ENCODE data around the gene PLCL1. TPM values are rescaled to one million over a fixed set of nuclear protein-coding genes. Genes with fewer than 3 reads are reported as not detected.

The PLCL1 gene
- total RNA-seq, 4 donors from 2014 or later = 0.34 to 4.2 (median 1.2) TPM

- peaks cover 0 to 15% (median 0%) of the 10 kb centered on the region in 4 donors for H3K27me3 ChIP-seq
- 24 to 58% methylated on average over 1 of the region's 1 CpG for WGBS, 2 donors
- TF ChIP-seq CTCF (IDR thresholded peaks at IDR 0.05) = no peak
- TF ChIP-seq POLR2A (IDR thresholded peaks at IDR 0.05) = no peak
- H3K36me3 ChIP-seq = no peaks in the 10 kb centered on the region
- peaks cover 0 to 9% (median 0%) of the 10 kb centered on the region in 3 donors for H3K4me1 ChIP-seq
- no peak overlapping the region for H3K4me3 ChIP-seq
- DNase-seq = no peak
- intact Hi-C loops (cut with DNase I) = no loop called here
- no peaks in the 10 kb centered on the region for H3K9me3 ChIP-seq
- H3K27ac ChIP-seq = no peak overlapping the region
Measured at GRCh38 chr2:197937814-197938213, 133.4 kb downstream of the PLCL1 start.

DNA sequence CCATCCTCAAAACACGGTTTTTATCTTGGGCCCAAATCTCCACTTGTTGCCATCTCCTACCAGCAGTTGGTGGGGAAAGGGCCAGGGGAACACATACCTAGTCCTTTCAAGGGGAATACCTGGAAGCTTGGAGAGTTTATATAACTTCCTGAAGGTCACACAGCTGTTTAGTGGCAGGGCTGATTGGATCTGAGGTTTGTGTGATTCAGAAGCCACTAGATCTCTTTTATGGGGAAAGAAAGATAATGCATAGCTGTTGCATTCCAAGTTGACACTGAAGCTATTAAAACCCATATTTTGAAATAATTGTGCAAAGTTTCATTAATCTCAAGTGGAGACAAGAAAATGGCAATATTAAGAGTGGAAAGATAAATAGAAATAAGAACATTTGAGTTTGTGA lies 134.2 kb downstream of the PLCL1 start:
- intact Hi-C loops (cut with DNase I) = no loop called here
- Histone ChIP-seq H3K4me1 (peaks cover 0 to 9% (median 0%) of the 10 kb centered on the region in 3 donors), H3K36me3 (no peaks in the 10 kb centered on the region), H3K9me3 (no peaks in the 10 kb centered on the region), H3K27ac (no peak overlapping the region), H3K27me3 (peaks cover 0 to 16% (median 0%) of the 10 kb centered on the region in 4 donors), H3K4me3 (no peak overlapping the region)
- TF ChIP-seq CTCF (IDR thresholded peaks at IDR 0.05) (no peak), POLR2A (IDR thresholded peaks at IDR 0.05) (no peak)
- DNase-seq = no peak
- 67 to 86% methylated on average over 1 of the region's 1 CpG for WGBS, 2 donors

DNA sequence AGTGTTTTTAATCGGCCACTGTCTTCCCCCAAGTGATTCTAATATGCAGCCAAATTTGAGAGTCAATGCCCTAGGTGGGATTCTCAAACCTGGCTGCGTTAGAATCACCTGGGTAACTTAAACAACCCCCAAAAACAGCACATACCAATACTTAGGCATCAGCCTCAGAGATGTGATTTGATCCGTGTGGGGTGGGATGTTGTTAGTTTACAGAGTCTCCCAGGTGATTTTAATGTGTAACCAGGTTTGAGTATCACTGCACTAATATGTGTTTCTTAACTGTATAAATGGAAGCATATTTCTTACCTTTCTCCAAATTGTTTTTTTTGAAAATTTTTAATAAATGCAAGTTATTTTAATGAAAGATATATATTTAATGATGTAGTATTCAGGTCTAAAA lies 135.4 kb downstream of the PLCL1 start:
- intact Hi-C loops (cut with DNase I) = no loop called here
- Histone ChIP-seq H3K4me3 (no peak overlapping the region), H3K4me1 (peaks cover 0 to 9% (median 0%) of the 10 kb centered on the region in 3 donors), H3K27ac (no peak overlapping the region), H3K9me3 (no peaks in the 10 kb centered on the region), H3K27me3 (peaks cover 0 to 27% (median 0%) of the 10 kb centered on the region in 4 donors), H3K36me3 (no peaks in the 10 kb centered on the region)
- no peak for TF ChIP-seq CTCF (IDR thresholded peaks at IDR 0.05)
- TF ChIP-seq POLR2A (IDR thresholded peaks at IDR 0.05) = no peak
- DNase-seq = no peak
- WGBS, 2 donors = 57 to 64% methylated on average over 3 of the region's 3 CpGs

DNA sequence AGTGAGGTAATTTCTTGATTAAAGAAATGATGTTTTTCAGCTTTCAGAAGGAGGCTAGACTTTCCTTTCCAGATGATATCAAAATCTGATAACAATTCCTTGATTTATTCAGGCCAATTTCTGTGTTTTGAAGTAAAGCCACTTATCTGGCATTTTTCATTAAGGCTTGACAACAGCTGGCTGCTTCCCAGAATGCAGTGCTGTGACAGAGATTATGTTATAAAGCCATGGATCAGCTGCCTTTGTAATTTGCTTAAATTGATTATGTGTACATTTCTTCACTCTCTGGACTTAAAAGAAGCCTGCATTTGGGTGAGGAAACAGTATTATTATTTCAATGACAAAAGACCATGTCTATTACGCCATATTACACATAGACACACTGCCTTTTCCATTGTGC lies 136.0 kb downstream of the PLCL1 start:
- Histone ChIP-seq H3K36me3 (no peaks in the 10 kb centered on the region), H3K4me3 (no peak overlapping the region), H3K27ac (no peak overlapping the region), H3K4me1 (peaks cover 0 to 9% (median 0%) of the 10 kb centered on the region in 3 donors), H3K27me3 (peaks cover 0 to 27% (median 0%) of the 10 kb centered on the region in 4 donors), H3K9me3 (no peaks in the 10 kb centered on the region)
- intact Hi-C loops (cut with DNase I) = no loop called here
- 52 to 61% methylated on average over 1 of the region's 1 CpG for WGBS, 2 donors
- DNase-seq = no peak
- TF ChIP-seq CTCF (IDR thresholded peaks at IDR 0.05) = no peak
- TF ChIP-seq POLR2A (IDR thresholded peaks at IDR 0.05) = no peak

DNA sequence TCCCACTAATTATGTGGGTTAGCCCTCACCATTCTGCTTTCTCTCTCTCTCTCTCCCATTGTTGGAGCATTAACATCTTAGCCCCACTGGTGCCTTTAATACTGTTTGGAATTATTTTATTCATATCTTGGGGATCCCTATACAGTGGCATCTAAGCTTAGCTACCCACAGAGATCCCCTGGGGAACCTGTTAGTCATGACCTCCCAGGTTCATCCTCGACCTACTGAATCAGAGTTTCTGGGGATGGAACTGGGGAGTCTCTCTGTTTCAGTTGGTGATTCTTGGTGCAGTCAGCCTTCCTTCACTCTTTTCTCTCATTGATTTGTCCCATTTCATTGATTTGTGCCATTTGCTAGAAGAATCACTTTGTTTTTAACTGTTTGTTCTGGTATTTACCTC lies 137.3 kb downstream of the PLCL1 start:
- WGBS, 2 donors = 60 to 65% methylated on average over 1 of the region's 1 CpG
- no peak for DNase-seq
- Histone ChIP-seq H3K36me3 (no peaks in the 10 kb centered on the region), H3K27me3 (peaks cover 0 to 27% (median 0%) of the 10 kb centered on the region in 4 donors), H3K4me3 (no peak overlapping the region), H3K4me1 (peaks cover 0 to 11% (median 0%) of the 10 kb centered on the region in 3 donors), H3K9me3 (no peaks in the 10 kb centered on the region), H3K27ac (no peak overlapping the region)
- intact Hi-C loops (cut with DNase I) = no loop called here
- no peak for TF ChIP-seq POLR2A (IDR thresholded peaks at IDR 0.05)
- TF ChIP-seq CTCF (IDR thresholded peaks at IDR 0.05) = no peak

Data from esophagus squamous epithelium (tissue), 5 donors.